IPS-20b (cell line): ENCODE measurements around the gene ANXA5.
A peak's percentile ranks its signal among the peaks of the same experiment; 100 is the strongest.
"Not testable (repeated sequence)": the region's sequence is repeated elsewhere in the genome, so short reads cannot be mapped to it uniquely, and the experiment has no call there.

ENCODE experiments used
- H3K27ac ChIP-seq: one replicate; pipeline ENCODE4 v1.5.1; 2013; ENCODE audit warnings: low read length
- H3K27me3 ChIP-seq: 2 replicates; pipeline ENCODE4 v1.6.1; 2013; ENCODE audit warnings: mild to moderate bottlenecking, low read length, inconsistent platforms; ENCODE audit not compliant: insufficient read depth
- H3K36me3 ChIP-seq: 2 replicates; pipeline ENCODE4 v1.6.1; 2013; ENCODE audit warnings: low read depth, mild to moderate bottlenecking, inconsistent platforms, low read length, moderate library complexity; ENCODE audit not compliant: insufficient read depth
- H3K4me1 ChIP-seq: 2 replicates; pipeline ENCODE4 v1.6.1; 2013; ENCODE audit warnings: mild to moderate bottlenecking, control low read depth, inconsistent platforms, low read length, moderate library complexity; ENCODE audit not compliant: insufficient read depth
- H3K4me3 ChIP-seq: 2 replicates; pipeline ENCODE4 v1.5.1; 2013; ENCODE audit warnings: mild to moderate bottlenecking, low read length, inconsistent platforms
- H3K9ac ChIP-seq: 2 replicates; pipeline ENCODE4 v1.6.1; 2013; ENCODE audit warnings: low read depth, mild to moderate bottlenecking, inconsistent platforms, low read length, moderate library complexity
- H3K9me3 ChIP-seq: 2 replicates; pipeline ENCODE4 v1.6.1; 2013; ENCODE audit warnings: mild to moderate bottlenecking, low read depth, low read length, inconsistent platforms; ENCODE audit not compliant: insufficient read depth

ANXA5 gene

DNA sequence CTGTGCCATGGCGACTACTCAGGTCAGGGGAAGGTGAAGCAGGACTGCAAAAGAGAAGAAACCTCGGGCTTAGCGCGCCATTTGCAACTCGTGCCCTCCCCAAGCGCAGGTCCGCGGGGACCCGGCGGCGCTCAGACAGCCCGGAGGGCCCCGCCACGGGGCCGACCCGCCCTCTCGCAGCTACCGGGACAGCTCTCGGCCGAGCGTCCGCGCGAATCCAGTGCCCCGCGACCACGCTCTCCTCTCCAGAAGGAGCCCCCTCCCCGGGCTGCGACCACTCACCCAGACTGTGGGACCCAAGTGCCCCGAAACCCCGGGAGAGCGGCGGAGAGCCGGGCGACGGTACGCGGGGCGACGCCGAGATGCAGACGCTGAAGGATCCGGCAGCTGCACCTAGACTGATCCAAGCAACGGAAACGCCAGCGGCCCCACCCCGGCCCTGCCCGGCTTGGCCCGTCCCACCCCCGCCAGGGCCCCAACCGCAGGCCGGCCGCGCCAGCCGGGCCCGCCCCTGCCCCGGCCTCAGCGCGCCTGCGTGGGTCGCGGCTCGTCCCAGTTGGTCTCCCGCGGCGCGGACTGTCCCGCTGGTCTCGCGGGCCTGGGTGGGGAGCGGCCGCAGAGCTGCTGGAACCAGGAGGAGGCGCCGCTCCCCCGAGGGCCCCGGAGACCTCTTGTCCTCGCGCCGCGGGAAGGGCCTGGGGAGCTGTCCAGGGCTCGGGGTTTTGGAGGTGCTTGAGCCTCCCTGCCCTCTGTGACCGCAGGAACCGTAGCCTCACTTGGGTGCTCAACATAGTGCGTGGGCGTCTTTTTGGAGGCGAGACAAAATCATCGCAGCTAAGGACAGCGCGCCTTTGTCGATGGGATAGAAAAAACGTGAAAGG is at the start of gene ANXA5:
ANXA5 (minus strand) TSS at position 400 of the 881 bp plus-strand sequence; CDS start at position 9, 391 bp downstream.
- H3K4me3 ChIP-seq: peak within 1 kb of the TSS; percentile 99
- peaks cover 11% of the 10 kb centered on the region; the same call in 1 of the 2 replicates for H3K27me3 ChIP-seq
- peaks cover 14% of the 10 kb centered on the region for H3K4me1 ChIP-seq
- no peaks in the 10 kb centered on the region for H3K9me3 ChIP-seq
- peaks cover 14% of the 10 kb centered on the region; the same call in 1 of the 2 replicates for H3K36me3 ChIP-seq
- H3K27ac ChIP-seq: peak within 1 kb of the TSS; percentile 22
- peak within 1 kb of the TSS; percentile 95 for H3K9ac ChIP-seq

DNA sequence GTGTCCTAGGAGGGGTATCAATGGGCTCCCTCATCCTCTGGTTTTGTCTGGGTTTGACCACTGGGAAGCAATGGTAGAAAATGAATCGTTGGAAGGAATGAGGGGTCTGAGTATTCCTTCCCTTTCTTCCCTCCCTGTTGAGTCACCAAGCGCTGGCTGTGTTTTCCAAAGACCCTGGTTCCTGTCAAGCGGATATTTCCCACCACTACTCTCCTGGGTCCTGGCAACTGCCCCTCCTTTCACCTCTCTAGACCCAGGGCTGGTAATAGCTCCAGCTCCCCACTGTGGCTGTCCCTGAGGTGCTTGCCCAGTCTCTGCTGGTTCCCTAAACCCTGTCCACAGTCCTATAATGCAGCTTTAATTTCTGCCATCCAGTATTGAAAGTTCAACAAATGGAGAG is 46.0 kb upstream of the ANXA5 start:
- H3K4me1 ChIP-seq: peaks cover 14% of the 10 kb centered on the region
- H3K4me3 ChIP-seq: no peak overlapping the region
- H3K9me3 ChIP-seq: no peaks in the 10 kb centered on the region
- no peak overlapping the region for H3K27ac ChIP-seq
- peaks cover 12% of the 10 kb centered on the region; the same call in 1 of the 2 replicates for H3K27me3 ChIP-seq
- no peak overlapping the region for H3K9ac ChIP-seq
- no peaks in the 10 kb centered on the region for H3K36me3 ChIP-seq

DNA sequence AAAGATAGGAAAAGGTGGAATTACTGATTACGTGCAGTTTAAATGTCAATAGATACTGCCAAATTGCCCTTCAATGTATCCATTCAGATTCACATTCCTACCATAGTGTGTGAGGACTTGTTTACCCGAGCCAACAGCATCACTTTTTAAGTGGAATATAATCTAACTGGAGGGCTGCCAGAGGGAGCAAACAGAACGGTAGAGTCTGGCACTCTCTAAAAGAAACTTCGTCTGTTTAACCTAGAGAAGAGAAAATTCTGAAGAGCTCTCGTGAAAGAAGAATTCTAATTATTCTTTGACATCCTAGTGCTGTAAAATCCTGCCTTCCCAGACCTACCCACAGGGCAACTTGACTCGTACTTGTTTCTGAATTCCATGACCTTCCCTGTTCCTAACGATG is 45.0 kb upstream of the ANXA5 start:
- no peaks in the 10 kb centered on the region for H3K9me3 ChIP-seq
- H3K9ac ChIP-seq: no peak overlapping the region
- peaks cover 11% of the 10 kb centered on the region; the same call in 1 of the 2 replicates for H3K4me1 ChIP-seq
- H3K4me3 ChIP-seq: no peak overlapping the region
- peaks cover 1% of the 10 kb centered on the region; the same call in 1 of the 2 replicates for H3K27me3 ChIP-seq
- H3K36me3 ChIP-seq: no peaks in the 10 kb centered on the region
- no peak overlapping the region for H3K27ac ChIP-seq

- Histone ChIP-seq H3K27me3 (no peaks in the 10 kb centered on the region), H3K4me3 (no peak overlapping the region), H3K27ac (no peak overlapping the region), H3K9ac (no peak overlapping the region), H3K4me1 (peaks cover 11% of the 10 kb centered on the region; the same call in 1 of the 2 replicates), H3K36me3 (no peaks in the 10 kb centered on the region), H3K9me3 (no peaks in the 10 kb centered on the region)
These were observed 44.1 kb upstream of the ANXA5 start for GRCh38 chr4:121740796-121741409.

GRCh38 chr4:121739575-121739974 is 42.8 kb upstream of the ANXA5 start:
- no peak overlapping the region for H3K9ac ChIP-seq
- H3K4me1 ChIP-seq: peaks cover 11% of the 10 kb centered on the region; the same call in 1 of the 2 replicates
- H3K9me3 ChIP-seq: no peaks in the 10 kb centered on the region
- no peak overlapping the region for H3K27ac ChIP-seq
- H3K27me3 ChIP-seq: no peaks in the 10 kb centered on the region
- no peaks in the 10 kb centered on the region for H3K36me3 ChIP-seq
- no peak overlapping the region for H3K4me3 ChIP-seq

DNA sequence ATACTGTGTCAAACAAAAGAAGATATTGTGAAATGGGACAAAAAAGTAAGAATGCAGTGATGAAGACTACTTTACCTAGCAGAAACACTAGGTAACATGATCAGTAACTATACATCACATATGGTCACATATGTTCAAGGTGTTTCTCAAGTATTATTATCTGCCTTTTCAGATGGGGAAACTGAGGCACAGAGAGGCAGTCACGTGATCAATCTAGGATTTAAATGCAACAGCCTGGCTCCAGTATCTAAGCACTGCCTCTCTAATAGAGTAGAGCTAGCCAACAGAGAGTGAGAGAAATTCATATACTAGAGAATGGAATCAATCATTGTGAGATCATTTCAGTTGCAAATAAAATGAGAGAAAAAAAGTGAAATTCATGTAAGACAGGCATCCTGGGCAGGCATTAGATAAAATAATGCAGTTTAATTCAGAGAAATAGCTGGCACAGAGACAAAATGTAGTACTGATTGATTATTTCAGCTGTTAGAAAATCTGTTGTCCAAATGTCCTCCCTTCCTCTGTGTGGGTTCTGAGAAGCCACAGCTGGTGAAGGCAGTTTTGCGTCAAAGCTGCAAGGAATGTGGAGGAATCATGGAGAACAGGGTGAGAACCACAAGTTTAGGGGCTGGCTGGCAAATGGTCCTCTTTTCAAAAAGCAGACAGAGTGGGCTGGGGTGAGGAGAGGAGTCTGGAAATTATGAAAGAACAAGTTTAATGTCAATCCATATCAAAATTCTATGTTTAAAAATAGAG is 42.2 kb upstream of the ANXA5 start:
- Histone ChIP-seq H3K36me3 (no peaks in the 10 kb centered on the region), H3K4me1 (peaks cover 11% of the 10 kb centered on the region; the same call in 1 of the 2 replicates), H3K27me3 (no peaks in the 10 kb centered on the region), H3K4me3 (no peak overlapping the region), H3K9me3 (no peaks in the 10 kb centered on the region), H3K27ac (no peak overlapping the region), H3K9ac (no peak overlapping the region)

DNA sequence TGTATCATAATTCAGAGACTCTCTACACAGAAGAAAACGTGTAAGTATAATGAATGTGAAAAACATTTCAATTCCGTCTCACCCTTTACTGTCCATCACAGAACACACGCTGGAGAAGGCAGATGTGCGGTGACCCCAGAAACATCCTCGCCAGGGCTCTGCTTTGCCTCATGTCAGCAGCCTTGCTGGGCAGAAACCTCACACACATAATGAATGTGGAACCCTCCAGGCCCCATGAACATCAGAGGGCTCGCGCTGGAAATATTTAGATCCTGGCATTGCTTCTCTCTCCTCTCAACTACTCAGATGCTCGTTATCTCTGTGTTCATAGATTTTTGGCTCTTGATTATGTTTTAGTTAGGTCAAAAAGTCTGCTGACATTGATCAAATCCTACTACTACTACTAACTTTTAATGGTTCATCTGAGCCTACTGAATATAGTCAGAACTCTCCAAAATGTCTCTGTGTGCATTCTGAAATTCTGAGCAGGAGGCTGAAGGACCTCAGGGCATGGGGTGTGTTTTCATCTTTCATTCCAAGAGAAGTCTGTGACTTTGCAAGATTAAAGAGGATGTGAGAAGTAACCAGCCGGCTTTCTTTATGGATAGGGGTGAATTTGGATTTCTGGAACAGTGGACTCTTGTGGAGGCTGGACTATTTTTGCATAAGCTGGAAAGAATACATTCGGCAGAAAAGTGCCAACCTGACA is 41.2 kb upstream of the ANXA5 start:
- Histone ChIP-seq H3K4me1 (peaks cover 11% of the 10 kb centered on the region; the same call in 1 of the 2 replicates), H3K4me3 (no peak overlapping the region), H3K9me3 (no peaks in the 10 kb centered on the region), H3K36me3 (no peaks in the 10 kb centered on the region), H3K27me3 (no peaks in the 10 kb centered on the region), H3K9ac (no peak overlapping the region), H3K27ac (no peak overlapping the region)

GRCh38 chr4:121736735-121737351 is 40.1 kb upstream of the ANXA5 start:
- peaks cover 8% of the 10 kb centered on the region; the same call in 1 of the 2 replicates for H3K4me1 ChIP-seq
- H3K36me3 ChIP-seq: no peaks in the 10 kb centered on the region
- no peaks in the 10 kb centered on the region for H3K9me3 ChIP-seq
- H3K27ac ChIP-seq: no peak overlapping the region
- no peaks in the 10 kb centered on the region for H3K27me3 ChIP-seq
- H3K4me3 ChIP-seq: no peak overlapping the region
- no peak overlapping the region for H3K9ac ChIP-seq

DNA sequence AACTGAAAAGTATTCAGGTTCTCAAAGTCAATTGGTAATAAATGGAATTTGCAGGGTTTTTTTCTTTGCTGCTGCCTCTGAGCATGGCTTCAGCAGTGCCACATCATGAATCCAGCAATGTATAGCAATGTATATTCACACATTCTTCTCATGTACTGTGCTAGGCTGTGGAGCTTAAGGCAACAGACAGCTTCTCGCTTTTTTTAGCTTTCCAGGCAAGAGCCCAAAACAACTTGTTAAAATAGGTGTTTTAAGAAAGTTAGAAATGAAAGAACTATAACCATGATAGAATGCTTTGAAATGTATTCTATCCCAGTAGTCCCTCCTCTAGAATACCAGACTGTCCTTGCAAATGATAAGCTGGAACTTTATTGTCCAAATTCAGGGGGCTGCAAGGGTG is 37.8 kb upstream of the ANXA5 start:
- Histone ChIP-seq H3K9ac (no peak overlapping the region), H3K4me3 (no peak overlapping the region), H3K9me3 (no peaks in the 10 kb centered on the region), H3K36me3 (no peaks in the 10 kb centered on the region), H3K27me3 (no peaks in the 10 kb centered on the region), H3K4me1 (no peaks in the 10 kb centered on the region), H3K27ac (no peak overlapping the region)

DNA sequence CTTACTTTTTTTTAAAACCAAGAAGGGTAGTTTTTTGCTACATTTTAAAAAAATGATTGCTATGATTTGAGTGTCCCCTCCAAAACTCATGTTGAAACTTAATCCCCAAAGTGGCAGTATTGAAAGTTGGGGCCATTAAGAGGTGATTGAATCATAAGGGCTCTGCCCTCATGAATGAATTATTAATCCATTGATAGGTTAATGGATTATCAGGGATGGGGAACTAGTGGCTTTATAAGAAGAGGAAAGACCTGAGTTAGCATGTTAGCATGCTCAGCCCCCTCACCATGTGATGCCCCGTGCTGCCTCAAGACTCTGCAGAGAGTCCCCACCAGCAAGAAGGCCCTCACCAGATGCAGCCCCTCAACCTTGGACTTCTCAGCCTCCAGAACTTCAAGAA is 37.2 kb upstream of the ANXA5 start:
- H3K9me3 ChIP-seq: no peaks in the 10 kb centered on the region
- H3K4me1 ChIP-seq: no peaks in the 10 kb centered on the region
- H3K27me3 ChIP-seq: no peaks in the 10 kb centered on the region
- H3K9ac ChIP-seq: no peak overlapping the region
- no peak overlapping the region for H3K4me3 ChIP-seq
- no peak overlapping the region for H3K27ac ChIP-seq
- H3K36me3 ChIP-seq: no peaks in the 10 kb centered on the region

DNA sequence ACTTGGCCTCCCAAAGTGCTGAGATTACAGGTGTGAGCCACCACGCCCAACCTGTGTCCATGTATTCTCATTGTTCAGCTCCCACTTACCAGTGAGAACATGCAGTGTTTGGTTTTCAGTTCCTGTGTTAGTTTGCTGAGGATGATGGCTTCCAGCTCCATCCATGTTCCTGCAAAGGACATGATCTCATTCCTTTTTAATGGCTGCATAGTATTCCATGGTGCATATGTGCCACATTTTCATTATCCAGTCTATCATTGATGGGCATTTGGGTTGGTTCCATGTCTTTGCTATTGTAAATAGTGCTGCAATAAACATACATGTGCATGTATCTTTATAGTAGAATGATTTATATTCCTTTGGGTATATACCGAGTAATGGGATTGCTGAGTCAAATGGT is 33.0 kb upstream of the ANXA5 start:
- not testable (repeated sequence) for H3K27ac ChIP-seq, H3K9ac ChIP-seq, H3K4me3 ChIP-seq, H3K27me3 ChIP-seq, H3K9me3 ChIP-seq, H3K4me1 ChIP-seq, H3K36me3 ChIP-seq
